KMS-11 (cell line): Measurements from ENCODE around the gene ANKRD52.

ENCODE experiments used
- H2AFZ ChIP-seq: fragments of 200-600 bp; sonication (generic); 2 replicates; pipeline ENCODE4 v1.6.1; 2016; ENCODE audit warnings: antibody characterized with exemption, mixed run types, low read depth
- H3K27ac ChIP-seq: fragments of 200-600 bp; sonication (generic); 2 replicates; pipeline ENCODE4 v1.6.1; 2016; ENCODE audit warnings: mild to moderate bottlenecking, mixed run types
- H3K27me3 ChIP-seq: fragments of 200-600 bp; sonication (generic); 2 replicates; pipeline ENCODE4 v1.6.1; 2017; ENCODE audit warnings: mild to moderate bottlenecking, low read depth, mixed run types, moderate library complexity; ENCODE audit not compliant: insufficient read depth
- H3K36me3 ChIP-seq: fragments of 200-600 bp; sonication (generic); 2 replicates; pipeline ENCODE4 v1.6.1; 2017; ENCODE audit warnings: mild to moderate bottlenecking, mixed run types; ENCODE audit not compliant: insufficient read depth
- H3K4me1 ChIP-seq: fragments of 200-600 bp; sonication (generic); 2 replicates; pipeline ENCODE4 v1.6.1; 2016; ENCODE audit warnings: mild to moderate bottlenecking, low read depth, mixed run types; ENCODE audit not compliant: poor library complexity, severe bottlenecking
- H3K4me2 ChIP-seq: fragments of 200-600 bp; sonication (generic); 2 replicates; pipeline ENCODE4 v1.7.0; 2016; ENCODE audit warnings: mild to moderate bottlenecking, mixed run types
- H3K4me3 ChIP-seq: fragments of 200-600 bp; sonication (generic); IDR thresholded peaks from 2 replicates; pipeline ENCODE4 v1.6.1; 2017; ENCODE audit warnings: low read depth, low read length, mixed read lengths; ENCODE audit not compliant: insufficient read depth
- H3K79me2 ChIP-seq: fragments of 200-600 bp; sonication (generic); 2 replicates; pipeline ENCODE4 v1.6.1; 2016; ENCODE audit warnings: low read depth, mixed run types; ENCODE audit not compliant: insufficient read depth
- H3K9ac ChIP-seq: fragments of 200-600 bp; sonication (generic); 2 replicates; pipeline ENCODE4 v1.6.1; 2016; ENCODE audit warnings: mild to moderate bottlenecking, mixed run types
- H4K20me1 ChIP-seq: fragments of 200-600 bp; sonication (generic); 2 replicates; pipeline ENCODE4 v1.6.1; 2016; ENCODE audit warnings: mild to moderate bottlenecking, mixed run types; ENCODE audit not compliant: insufficient read depth
- TF ChIP-seq, protein P1 (sequence below): fragments of 200-600 bp; sonication (generic); conservative IDR thresholded peaks from 2 replicates; pipeline ENCODE4 v1.6.1; 2017; ENCODE audit warnings: low read depth, mild to moderate bottlenecking, antibody characterized with exemption, low read length, moderate library complexity, mixed read lengths

ANKRD52 gene

DNA sequence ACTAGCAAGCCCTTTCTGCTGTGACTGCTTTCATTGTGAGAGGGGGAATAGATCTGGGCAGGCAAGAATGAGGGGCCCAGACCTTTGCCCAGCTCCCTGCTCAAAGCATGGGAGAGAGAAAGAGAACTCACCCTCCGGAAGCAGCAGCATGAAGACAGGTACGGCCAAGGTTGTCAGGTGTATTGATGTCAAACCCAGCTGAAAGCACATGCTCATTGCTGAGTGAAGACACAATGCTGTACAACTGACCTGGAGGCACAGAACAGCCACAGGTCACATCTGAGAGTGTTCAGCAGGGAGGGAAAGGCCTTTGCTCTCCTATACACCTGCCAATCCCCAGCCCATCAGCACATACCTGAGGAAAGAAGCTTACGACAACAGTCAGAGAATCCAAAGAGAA, 5.5 kb downstream of the ANKRD52 start:
- H3K79me2 ChIP-seq, result peaks cover 12% of the 10 kb centered on the region
- H3K27ac ChIP-seq, result no peak overlapping the region
- no peak overlapping the region for H3K4me2 ChIP-seq
- no peak overlapping the region for H2AFZ ChIP-seq
- TF ChIP-seq, protein P1, sequence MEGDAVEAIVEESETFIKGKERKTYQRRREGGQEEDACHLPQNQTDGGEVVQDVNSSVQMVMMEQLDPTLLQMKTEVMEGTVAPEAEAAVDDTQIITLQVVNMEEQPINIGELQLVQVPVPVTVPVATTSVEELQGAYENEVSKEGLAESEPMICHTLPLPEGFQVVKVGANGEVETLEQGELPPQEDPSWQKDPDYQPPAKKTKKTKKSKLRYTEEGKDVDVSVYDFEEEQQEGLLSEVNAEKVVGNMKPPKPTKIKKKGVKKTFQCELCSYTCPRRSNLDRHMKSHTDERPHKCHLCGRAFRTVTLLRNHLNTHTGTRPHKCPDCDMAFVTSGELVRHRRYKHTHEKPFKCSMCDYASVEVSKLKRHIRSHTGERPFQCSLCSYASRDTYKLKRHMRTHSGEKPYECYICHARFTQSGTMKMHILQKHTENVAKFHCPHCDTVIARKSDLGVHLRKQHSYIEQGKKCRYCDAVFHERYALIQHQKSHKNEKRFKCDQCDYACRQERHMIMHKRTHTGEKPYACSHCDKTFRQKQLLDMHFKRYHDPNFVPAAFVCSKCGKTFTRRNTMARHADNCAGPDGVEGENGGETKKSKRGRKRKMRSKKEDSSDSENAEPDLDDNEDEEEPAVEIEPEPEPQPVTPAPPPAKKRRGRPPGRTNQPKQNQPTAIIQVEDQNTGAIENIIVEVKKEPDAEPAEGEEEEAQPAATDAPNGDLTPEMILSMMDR, result no peak
- H3K4me3 ChIP-seq, result no peak overlapping the region
- no peak overlapping the region for H3K9ac ChIP-seq
- peaks cover 6% of the 10 kb centered on the region for H3K4me1 ChIP-seq
- peaks cover 7% of the 10 kb centered on the region; the same call in 1 of the 2 replicates for H3K36me3 ChIP-seq
- H4K20me1 ChIP-seq, result no peaks in the 10 kb centered on the region
- H3K27me3 ChIP-seq, result no peaks in the 10 kb centered on the region

DNA sequence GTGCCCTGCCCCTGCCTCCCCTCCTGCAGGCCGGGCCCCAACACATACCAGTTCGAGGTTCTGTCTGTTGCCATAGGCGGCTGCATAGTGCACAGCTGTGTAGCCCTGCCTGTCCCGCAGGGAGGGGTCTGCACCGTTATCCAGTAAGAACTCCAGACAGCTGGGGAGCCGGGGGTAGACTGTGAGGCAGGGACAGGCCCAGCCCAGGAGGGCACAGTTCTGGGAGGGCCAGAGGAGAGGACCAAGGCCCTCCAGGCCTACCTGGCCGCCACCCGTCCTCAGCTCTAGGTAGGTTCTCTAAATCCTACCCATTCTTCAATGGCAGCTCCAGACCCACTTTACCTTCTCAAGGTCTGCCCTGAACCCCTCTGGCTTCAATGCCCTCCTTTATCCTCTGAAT, 9.5 kb downstream of the ANKRD52 start:
- H3K27ac ChIP-seq, result no peak overlapping the region
- H3K27me3 ChIP-seq, result no peaks in the 10 kb centered on the region
- H3K79me2 ChIP-seq, result no peaks in the 10 kb centered on the region
- peaks cover 9% of the 10 kb centered on the region for H3K36me3 ChIP-seq
- H2AFZ ChIP-seq, result no peak overlapping the region
- H3K4me3 ChIP-seq, result no peak overlapping the region
- no peaks in the 10 kb centered on the region for H4K20me1 ChIP-seq
- peaks cover 10% of the 10 kb centered on the region for H3K4me1 ChIP-seq
- H3K4me2 ChIP-seq, result no peak overlapping the region
- H3K9ac ChIP-seq, result no peak overlapping the region
- TF ChIP-seq, protein P1, result no peak

DNA sequence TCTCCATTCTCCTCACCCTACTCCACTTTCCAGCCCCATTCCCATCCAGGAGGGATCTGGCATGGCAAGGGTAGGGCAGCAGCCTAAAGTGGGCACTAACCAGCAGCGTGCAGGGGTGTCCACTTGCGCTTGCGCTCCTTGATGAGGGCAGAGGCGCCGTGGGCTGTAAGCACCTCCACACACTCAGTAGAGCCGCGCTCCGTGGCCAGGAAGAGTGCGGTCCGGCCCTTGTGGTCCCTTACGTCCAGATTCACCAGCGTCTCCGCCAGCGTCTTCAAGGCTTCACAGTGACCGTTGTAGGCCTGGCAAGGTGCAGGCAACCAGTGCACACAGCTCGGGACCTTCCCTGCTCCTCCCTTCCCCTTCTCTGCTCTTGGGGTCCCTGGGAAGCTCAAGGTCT, 10.3 kb downstream of the ANKRD52 start:
- Histone ChIP-seq H4K20me1 (no peaks in the 10 kb centered on the region), H3K4me2 (no peak overlapping the region), H3K27ac (no peak overlapping the region), H3K4me1 (peaks cover 18% of the 10 kb centered on the region), H3K36me3 (peaks cover 9% of the 10 kb centered on the region), H3K79me2 (no peaks in the 10 kb centered on the region), H3K9ac (no peak overlapping the region), H3K4me3 (no peak overlapping the region), H2AFZ (no peak overlapping the region), H3K27me3 (no peaks in the 10 kb centered on the region)
- TF ChIP-seq, protein P1, result no peak

DNA sequence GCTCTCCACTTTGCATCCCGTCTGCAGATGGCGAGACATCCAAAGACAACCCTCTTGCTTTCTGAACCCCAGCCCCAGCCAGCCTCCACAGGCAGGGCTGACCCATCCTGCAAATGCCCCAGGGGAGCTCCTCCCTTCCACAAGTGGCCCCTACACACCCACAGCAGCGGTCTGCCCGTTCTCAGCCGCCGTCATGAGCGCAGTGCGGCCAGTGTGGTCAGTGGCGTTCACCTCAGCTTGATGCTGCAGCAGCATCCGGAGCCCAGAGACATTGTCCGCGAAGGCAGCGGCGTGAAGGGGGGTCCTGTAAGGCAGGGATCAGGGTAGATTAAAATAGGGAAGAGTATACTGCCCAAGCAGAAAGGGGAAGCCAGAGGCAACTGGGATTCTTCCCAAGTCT, 13.7 kb downstream of the ANKRD52 start:
- Histone ChIP-seq H3K4me2 (no peak overlapping the region), H3K9ac (no peak overlapping the region), H3K27me3 (no peaks in the 10 kb centered on the region), H4K20me1 (no peaks in the 10 kb centered on the region), H3K36me3 (peaks cover 9% of the 10 kb centered on the region), H2AFZ (no peak overlapping the region), H3K4me1 (peaks cover 27% of the 10 kb centered on the region), H3K27ac (no peak overlapping the region), H3K79me2 (no peaks in the 10 kb centered on the region), H3K4me3 (no peak overlapping the region)
- TF ChIP-seq, protein P1, result no peak
